Liver (tissue), 9 donors: ENCODE measurements around the gene SMARCD2. TPM values are rescaled to one million over a fixed set of nuclear protein-coding genes. Genes with fewer than 3 reads are reported as not detected.
"Not testable (repeated sequence)": the region's sequence is repeated elsewhere in the genome, so short reads cannot be mapped to it uniquely, and the experiment has no call there.

Experiments used
- DNase-seq: peaks from one replicate; pipeline ENCODE4 v3.0.0-alpha.2; 2017; ENCODE audit warnings: low spot score
- H3K27ac ChIP-seq, 2 donors: one replicate each; pipeline ENCODE4 v1.7.0; 2013; ENCODE audit warnings: inconsistent platforms in 2 of 2, low read length in 2 of 2, control low read depth in 1 of 2, low read depth in 1 of 2, mild to moderate bottlenecking in 1 of 2
- H3K27me3 ChIP-seq, 4 donors: one replicate each; pipeline versions ENCODE4 v1.6.1 to v1.7.0; 2013; ENCODE audit warnings: low read length in 3 of 4, inconsistent platforms in 1 of 4, mild to moderate bottlenecking in 1 of 4, moderate library complexity in 1 of 4; ENCODE audit not compliant: control insufficient read depth in 4 of 4, insufficient read depth in 4 of 4
- H3K36me3 ChIP-seq, 4 donors: one replicate each; pipeline versions ENCODE4 v1.6.1 to v1.7.0; 2013; ENCODE audit warnings: low read length in 3 of 4, mild to moderate bottlenecking in 3 of 4, low read depth in 1 of 4, moderate library complexity in 1 of 4; ENCODE audit not compliant: control insufficient read depth in 4 of 4, insufficient read depth in 3 of 4
- H3K4me1 ChIP-seq, 4 donors: one replicate each; pipeline versions ENCODE4 v1.6.1 to v1.7.0; 2013; ENCODE audit warnings: low read length in 3 of 4, mild to moderate bottlenecking in 3 of 4, moderate library complexity in 1 of 4; ENCODE audit not compliant: control insufficient read depth in 4 of 4, insufficient read depth in 4 of 4
- H3K4me3 ChIP-seq, 3 donors: one replicate each; pipeline versions ENCODE4 v1.6.1 to v1.7.0; 2013; ENCODE audit warnings: low read length in 3 of 3, control low read depth in 1 of 3, low read depth in 1 of 3, mild to moderate bottlenecking in 1 of 3
- H3K9ac ChIP-seq, 2 donors: one replicate each; pipeline ENCODE4 v1.7.0; 2013; ENCODE audit warnings: low read length in 2 of 2, mild to moderate bottlenecking in 2 of 2, moderate library complexity in 2 of 2, control low read depth in 1 of 2, low read depth in 1 of 2
- H3K9me3 ChIP-seq, 4 donors: one replicate each; pipeline versions ENCODE4 v1.6.1 to v1.7.0; 2013; ENCODE audit warnings: low read length in 3 of 4; ENCODE audit not compliant: control insufficient read depth in 4 of 4
- ATF3 ChIP-seq: IDR thresholded peaks from 2 replicates; pipeline ENCODE4 v1.6.1; 2016; ENCODE audit warnings: antibody characterized with exemption
- EGR1 ChIP-seq, 2 donors: IDR thresholded peaks; 2 replicates each; pipeline ENCODE4 v1.6.1; 2016 to 2018; ENCODE audit warnings: antibody characterized with exemption in 2 of 2, low read depth in 2 of 2
- FOXA1 ChIP-seq: IDR thresholded peaks from 2 replicates; pipeline ENCODE4 v1.6.1; 2016; ENCODE audit warnings: antibody characterized with exemption
- GABPA ChIP-seq, 2 donors: IDR thresholded peaks in 1 of 2; conservative IDR thresholded peaks in 1 of 2; 2 replicates each; pipeline ENCODE4 v1.6.1; 2016; ENCODE audit warnings: antibody characterized with exemption in 2 of 2, mild to moderate bottlenecking in 1 of 2, moderate library complexity in 1 of 2
- MAX ChIP-seq: IDR thresholded peaks from 2 replicates; pipeline ENCODE4 v1.6.1; 2016; ENCODE audit warnings: antibody characterized with exemption
- RAD21 ChIP-seq, 2 donors: IDR thresholded peaks; 2 replicates each; pipeline ENCODE4 v1.6.1; 2016; ENCODE audit warnings: antibody characterized with exemption in 2 of 2, mild to moderate bottlenecking in 2 of 2
- REST ChIP-seq: IDR thresholded peaks from 2 replicates; pipeline ENCODE4 v1.6.1; 2016; ENCODE audit warnings: antibody characterized with exemption, mild to moderate bottlenecking
- RXRA ChIP-seq, 2 donors: IDR thresholded peaks; 2 replicates each; pipeline ENCODE4 v1.6.1; 2017 to 2018; ENCODE audit warnings: antibody characterized with exemption in 2 of 2, mild to moderate bottlenecking in 1 of 2
- YY1 ChIP-seq: IDR thresholded peaks from 2 replicates; pipeline ENCODE4 v1.6.1; 2016; ENCODE audit warnings: antibody characterized with exemption, mild to moderate bottlenecking
- ZBTB33 ChIP-seq: IDR thresholded peaks from 2 replicates; pipeline ENCODE4 v1.6.1; 2016; ENCODE audit warnings: antibody characterized with exemption
- WGBS: extraction: QIAGEN DNeasy Blood & Tissue Kit; methylation state at CpG from one replicate; pipeline ENCODE4 v1.1.7; 2013; 5-methylcytosine and 5-hydroxymethylcytosine counted together
- polyA plus RNA-seq, 2 donors: library from polyadenylated mRNA; stranded (reverse) in 1 of 2; unstranded in 1 of 2; fragments of 200-250 nt in 1 of 2; fragments of >200 nt in 1 of 2; fragmentation: Nextera tagmentation in 1 of 2; extraction: Ambion mirVana in 1 of 2; gene quantifications; one replicate each; pipeline versions ENCODE4 v1.2.1 to v1.2.3, GENCODE V29; 2013 to 2015
- total RNA-seq, 2 donors: library from RNA; depleted of rRNA; stranded (reverse); fragments of >200 nt; gene quantifications; one replicate each; pipeline ENCODE4 v1.2.3, GENCODE V29; 2014
- donor health status: healthy.
- donor health status: healthy.
- donor health status: healthy.
- donor health status: healthy.
- donor health status: healthy.

Gene SMARCD2
- total and polyA plus RNA-seq, 4 donors = 14.5 to 67.9 (median 39.4) TPM

- H3K9me3 ChIP-seq, H3K4me1 ChIP-seq, H3K4me3 ChIP-seq, H3K36me3 ChIP-seq, H3K27ac ChIP-seq, DNase-seq, H3K27me3 ChIP-seq, H3K9ac ChIP-seq: not testable (repeated sequence)
- 68% methylated on average over 9 of the region's 9 CpGs for WGBS
Observed at GRCh38 chr17:63869491-63870291, 27.2 kb upstream of the SMARCD2 start.

- H3K4me3 ChIP-seq, H3K9ac ChIP-seq, H3K4me1 ChIP-seq, H3K27ac ChIP-seq, H3K36me3 ChIP-seq, DNase-seq, H3K9me3 ChIP-seq, H3K27me3 ChIP-seq: not testable (repeated sequence)
- WGBS = 74% methylated on average over 7 of the region's 7 CpGs
Observed at GRCh38 chr17:63866625-63867024, 24.1 kb upstream of the SMARCD2 start.

- Histone ChIP-seq H3K27ac (no peak overlapping the region), H3K36me3 (no peaks in the 10 kb centered on the region), H3K27me3 (no peaks in the 10 kb centered on the region), H3K4me1 (no peaks in the 10 kb centered on the region), H3K9me3 (no peaks in the 10 kb centered on the region), H3K4me3 (no peak overlapping the region), H3K9ac (no peak overlapping the region)
- TF ChIP-seq MAX (no peak), EGR1 (IDR thresholded peaks at IDR 0.05; ENCODE audit: low read depth in 2 of 2) (no peak), RAD21 (IDR thresholded peaks at IDR 0.05) (no peak), GABPA (IDR thresholded peaks at IDR 0.05 in 1 of 2, conservative IDR thresholded peaks at IDR 0.05 in 1 of 2) (no peak), RXRA (IDR thresholded peaks at IDR 0.05) (no peak), YY1 (no peak), FOXA1 (no peak), REST (no peak), ZBTB33 (no peak), ATF3 (no peak)
- 81% methylated on average over 3 of the region's 3 CpGs for WGBS
- DNase-seq = no peak
Observed at GRCh38 chr17:63859257-63859656, 16.8 kb upstream of the SMARCD2 start.

GRCh38 chr17:63856425-63856824, 13.9 kb upstream of the SMARCD2 start:
- not testable (repeated sequence) for DNase-seq, H3K9ac ChIP-seq, H3K27me3 ChIP-seq, H3K4me3 ChIP-seq, H3K4me1 ChIP-seq, H3K9me3 ChIP-seq, H3K36me3 ChIP-seq, H3K27ac ChIP-seq
- 92% methylated on average over 8 of the region's 8 CpGs for WGBS
